Measurements from ENCODE around the gene C5orf58.
A peak's percentile ranks its signal among the peaks of the same experiment; 100 is the strongest.

Gene C5orf58

DNA sequence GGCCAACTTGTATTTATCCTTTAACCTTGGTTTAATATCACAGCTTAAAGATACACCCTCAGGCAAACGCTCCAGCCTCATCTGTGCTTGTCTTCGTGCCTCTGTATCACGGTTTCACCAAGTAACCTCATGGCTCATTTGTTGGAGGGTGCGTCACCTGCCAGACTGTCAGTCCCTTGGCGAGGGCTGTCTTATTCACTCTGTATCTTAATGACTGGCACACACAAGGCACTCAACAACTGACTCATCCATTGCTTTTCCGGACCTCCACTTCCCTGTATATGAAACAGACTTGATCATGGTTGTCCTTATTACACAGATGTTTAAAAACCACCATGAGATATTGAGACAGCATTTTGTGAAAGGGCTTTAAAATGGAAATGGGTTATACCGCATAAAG, 36.8 kb downstream of the C5orf58 start:
- TF ChIP-seq, protein P1, sequence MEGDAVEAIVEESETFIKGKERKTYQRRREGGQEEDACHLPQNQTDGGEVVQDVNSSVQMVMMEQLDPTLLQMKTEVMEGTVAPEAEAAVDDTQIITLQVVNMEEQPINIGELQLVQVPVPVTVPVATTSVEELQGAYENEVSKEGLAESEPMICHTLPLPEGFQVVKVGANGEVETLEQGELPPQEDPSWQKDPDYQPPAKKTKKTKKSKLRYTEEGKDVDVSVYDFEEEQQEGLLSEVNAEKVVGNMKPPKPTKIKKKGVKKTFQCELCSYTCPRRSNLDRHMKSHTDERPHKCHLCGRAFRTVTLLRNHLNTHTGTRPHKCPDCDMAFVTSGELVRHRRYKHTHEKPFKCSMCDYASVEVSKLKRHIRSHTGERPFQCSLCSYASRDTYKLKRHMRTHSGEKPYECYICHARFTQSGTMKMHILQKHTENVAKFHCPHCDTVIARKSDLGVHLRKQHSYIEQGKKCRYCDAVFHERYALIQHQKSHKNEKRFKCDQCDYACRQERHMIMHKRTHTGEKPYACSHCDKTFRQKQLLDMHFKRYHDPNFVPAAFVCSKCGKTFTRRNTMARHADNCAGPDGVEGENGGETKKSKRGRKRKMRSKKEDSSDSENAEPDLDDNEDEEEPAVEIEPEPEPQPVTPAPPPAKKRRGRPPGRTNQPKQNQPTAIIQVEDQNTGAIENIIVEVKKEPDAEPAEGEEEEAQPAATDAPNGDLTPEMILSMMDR (conservative IDR thresholded peaks at IDR 0.05; ENCODE audit: low read depth, low read length), result no peak
- no peak overlapping the region for H3K4me3 ChIP-seq (ENCODE audit: low read depth, low read length)
- no peak for DNase-seq (ENCODE audit: low read depth)

DNA sequence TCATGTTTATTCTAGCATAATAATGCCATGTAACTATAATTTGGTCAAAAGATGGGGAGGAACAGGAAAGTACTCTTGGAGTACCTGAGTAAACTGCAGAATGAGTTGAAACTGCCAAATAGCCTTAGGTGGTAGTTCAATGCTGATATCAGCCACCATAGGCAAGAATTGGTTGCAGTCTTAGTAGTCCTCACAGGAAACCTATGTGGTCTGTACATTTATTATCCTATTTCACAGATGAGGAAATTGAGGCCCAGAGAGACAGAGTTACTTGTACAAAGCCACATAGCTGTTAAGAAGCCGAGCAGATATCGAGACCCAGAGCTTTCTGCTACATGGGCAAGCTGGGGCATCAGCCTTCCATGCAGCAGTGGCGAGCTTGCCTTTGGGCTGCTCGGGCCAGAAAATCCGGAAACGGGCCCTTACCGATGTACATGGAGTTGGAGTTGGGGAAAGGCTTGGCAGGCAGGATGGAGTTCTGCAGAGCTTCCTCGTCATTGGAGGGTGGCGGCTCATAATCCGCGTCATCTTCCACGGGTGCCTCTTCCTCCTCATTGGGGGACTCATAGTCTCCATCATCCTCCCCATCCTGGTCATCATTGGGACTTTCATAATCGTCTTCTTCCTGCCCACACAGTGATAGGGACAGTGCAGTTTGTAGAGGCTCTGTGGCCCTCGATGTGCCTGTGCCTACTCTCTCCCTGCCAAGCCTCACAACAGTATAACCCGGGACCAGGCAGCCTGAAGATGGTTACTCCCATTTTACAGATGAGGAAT, 37.7 kb downstream of the C5orf58 start:
- DNase-seq (ENCODE audit: low read depth), result no peak
- TF ChIP-seq, protein P1 (conservative IDR thresholded peaks at IDR 0.05; ENCODE audit: low read depth, low read length), result no peak
- no peak overlapping the region for H3K4me3 ChIP-seq (ENCODE audit: low read depth, low read length)

DNA sequence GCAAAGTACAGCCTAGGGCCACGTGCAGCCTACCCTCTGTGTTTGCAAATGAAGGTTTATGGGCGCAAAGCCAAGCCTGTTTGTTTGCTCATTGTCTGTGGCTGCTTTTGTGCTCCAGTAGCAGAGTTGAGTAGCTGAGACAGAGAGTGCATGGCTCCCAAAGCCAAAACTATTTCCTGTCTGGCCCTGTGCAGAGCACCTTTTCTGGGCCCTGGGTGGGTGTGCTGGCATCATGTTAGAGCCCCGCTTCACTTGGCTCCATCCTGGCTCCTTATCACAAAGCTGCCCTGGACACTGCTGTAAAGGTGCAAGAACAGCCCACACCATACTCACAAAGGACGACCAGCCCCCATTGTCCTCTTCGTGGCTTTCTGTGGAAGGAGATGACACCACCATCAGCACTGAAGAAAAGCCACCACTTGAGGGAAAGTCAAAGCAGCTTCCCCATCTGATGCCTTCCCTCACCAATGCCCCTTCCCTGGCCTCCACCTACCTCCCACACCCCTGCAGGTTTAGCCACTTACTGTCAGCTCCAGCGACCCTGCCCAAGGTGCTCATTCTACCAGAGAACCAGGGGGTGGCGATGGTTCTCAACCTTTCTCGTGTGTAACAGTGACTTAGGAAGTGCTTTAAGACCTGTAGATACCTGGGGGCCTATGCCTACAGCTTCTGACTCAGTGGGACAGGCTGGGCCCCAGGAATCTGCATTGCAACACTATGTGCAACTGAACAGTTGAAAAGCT, 41.4 kb downstream of the C5orf58 start:
- no peak overlapping the region for H3K4me3 ChIP-seq (ENCODE audit: low read depth, low read length)
- DNase-seq (ENCODE audit: low read depth), result peak; percentile 40
- TF ChIP-seq, protein P1 (conservative IDR thresholded peaks at IDR 0.05; ENCODE audit: low read depth, low read length), result peak; percentile 30

DNA sequence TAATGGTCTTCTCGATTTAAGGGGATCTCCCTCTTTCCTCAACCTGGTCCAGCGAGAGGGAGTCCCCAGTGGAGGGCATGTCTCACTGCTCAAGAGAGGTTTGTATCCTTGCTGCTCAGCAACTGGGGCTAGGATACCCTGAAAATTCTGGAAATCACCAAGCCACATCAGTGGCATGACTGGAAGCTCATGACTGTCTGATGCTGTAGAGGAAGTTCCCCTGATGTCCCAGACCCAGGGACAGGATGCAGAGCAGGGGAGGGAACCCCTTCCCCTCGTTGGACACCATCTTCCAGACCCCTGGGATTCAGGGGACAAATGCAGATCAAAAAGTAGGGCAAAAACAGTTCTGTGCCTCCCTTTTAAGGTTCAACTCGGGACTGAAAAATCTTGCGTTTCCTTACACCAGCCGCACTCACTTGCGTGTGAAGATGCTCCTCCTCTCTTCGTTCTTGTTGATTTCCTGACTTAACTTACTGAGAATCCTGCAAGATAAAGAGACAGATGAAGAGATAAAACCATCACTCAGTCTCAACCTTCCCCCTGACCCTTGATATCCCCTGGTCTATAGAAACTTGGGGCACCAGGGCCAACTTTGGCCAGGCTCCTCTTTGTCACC, 42.7 kb downstream of the C5orf58 start:
- TF ChIP-seq, protein P1 (conservative IDR thresholded peaks at IDR 0.05; ENCODE audit: low read depth, low read length), result no peak
- no peak overlapping the region for H3K4me3 ChIP-seq (ENCODE audit: low read depth, low read length)
- DNase-seq (ENCODE audit: low read depth), result no peak

DNA sequence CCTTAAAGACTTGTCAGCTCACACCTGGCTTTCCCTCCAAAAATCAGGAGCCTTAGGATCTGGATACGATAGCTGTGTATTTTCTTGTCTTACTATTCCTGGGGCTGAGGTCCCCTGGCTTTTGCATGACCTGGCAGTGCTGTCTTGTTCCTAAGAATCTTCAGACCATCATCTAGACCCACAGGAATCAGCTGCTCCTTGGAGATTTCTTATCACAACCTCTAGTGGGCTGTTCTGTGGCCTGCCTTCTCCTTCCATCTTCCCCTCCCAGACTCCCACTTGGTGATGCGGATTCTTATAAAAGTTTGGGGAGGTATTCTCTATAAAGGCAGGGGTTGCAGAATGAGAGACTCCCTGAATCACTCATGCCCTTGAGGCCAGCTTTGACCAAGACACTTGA, 43.4 kb downstream of the C5orf58 start:
- DNase-seq (ENCODE audit: low read depth), result no peak
- TF ChIP-seq, protein P1 (conservative IDR thresholded peaks at IDR 0.05; ENCODE audit: low read depth, low read length), result no peak
- H3K4me3 ChIP-seq (ENCODE audit: low read depth, low read length), result no peak overlapping the region

DNA sequence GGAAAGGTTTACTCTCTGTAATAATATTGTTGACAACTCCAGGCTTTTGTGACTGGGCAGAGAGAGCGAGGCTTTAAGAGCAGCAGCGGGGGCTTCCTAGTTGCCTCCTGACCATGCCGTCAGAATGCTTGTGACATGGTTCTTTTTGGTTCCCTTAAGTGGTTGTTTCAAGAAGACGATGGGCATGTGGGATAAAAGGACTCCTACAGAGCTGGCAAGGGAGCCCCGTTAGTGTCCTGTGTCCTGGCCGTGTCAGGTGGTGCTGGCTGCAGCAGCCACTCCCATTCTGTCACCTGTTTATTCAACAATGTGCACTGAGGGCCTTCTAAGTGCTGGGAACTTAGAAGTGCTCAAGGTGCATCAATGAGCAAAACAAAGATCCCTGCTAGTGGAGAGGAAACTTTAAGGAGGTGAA, 45.1 kb downstream of the C5orf58 start:
- H3K4me3 ChIP-seq (ENCODE audit: low read depth, low read length), result no peak overlapping the region
- TF ChIP-seq, protein P1 (conservative IDR thresholded peaks at IDR 0.05; ENCODE audit: low read depth, low read length), result no peak
- DNase-seq (ENCODE audit: low read depth), result no peak
